Heart right ventricle (tissue), 16 donors: ENCODE measurements around the gene ROBO1. TPM values are rescaled to one million over a fixed set of nuclear protein-coding genes. Genes with fewer than 3 reads are reported as not detected.
A peak's percentile ranks its signal among the peaks of the same experiment; 100 is the strongest.

Experiments
- ATAC-seq, 8 donors: fragments of 200-7000 bp; cut with Tn5 transposase; one replicate each; pipeline ENCODE4 v1.9.1; 2020; ENCODE audit warnings: mild to moderate bottlenecking in 8 of 8, moderate library complexity in 8 of 8, moderate number of reproducible peaks in 1 of 8
- DNase-seq, 2 donors: peaks; one replicate each; pipeline ENCODE4 v3.0.0-alpha.2; 2020
- H3K27ac ChIP-seq, 10 donors: fragments of 200-600 bp; sonication (generic) in 2 of 10; one replicate each; pipeline versions ENCODE4 v1.5.0 to v1.8.0; 2020 to 2022; ENCODE audit warnings: mild to moderate bottlenecking in 3 of 10
- H3K27me3 ChIP-seq, 7 donors: fragments of 200-600 bp; one replicate each; pipeline ENCODE4 v1.8.0; 2021 to 2022; ENCODE audit warnings: mild to moderate bottlenecking in 2 of 7
- H3K36me3 ChIP-seq, 9 donors: fragments of 200-600 bp; sonication (generic) in 1 of 9; one replicate each; pipeline versions ENCODE4 v1.5.0 to v1.8.0; 2020 to 2022; ENCODE audit warnings: mild to moderate bottlenecking in 2 of 9
- H3K4me1 ChIP-seq, 9 donors: fragments of 200-600 bp; sonication (generic) in 1 of 9; one replicate each; pipeline versions ENCODE4 v1.5.0 to v1.8.0; 2020 to 2022; ENCODE audit warnings: mild to moderate bottlenecking in 4 of 9
- H3K4me3 ChIP-seq, 10 donors: fragments of 200-600 bp; sonication (generic) in 2 of 10; one replicate each; pipeline versions ENCODE4 v1.5.0 to v1.8.0; 2020 to 2022; ENCODE audit warnings: mild to moderate bottlenecking in 7 of 10, moderate library complexity in 2 of 10
- H3K9me3 ChIP-seq, 11 donors: fragments of 200-600 bp in 10 of 11; sonication (generic) in 2 of 11; one replicate each; pipeline versions ENCODE4 v1.5.0 to v1.8.0; 2013 to 2022; ENCODE audit warnings: mild to moderate bottlenecking in 2 of 11, control low read depth in 1 of 11, moderate library complexity in 1 of 11
- WGBS, 2 donors: extraction: QIAGEN DNeasy Blood & Tissue Kit; methylation state at CpG; one replicate each; pipeline ENCODE4 v1.1.7; 2013; ENCODE audit warnings: inconsistent platforms in 1 of 2; 5-methylcytosine and 5-hydroxymethylcytosine counted together
- intact Hi-C, 10 donors: fragments of 100-400 bp; cut with DNase I; formaldehyde crosslinking; loops; one replicate each; pipeline versions ENCODE4 v1.11.1 to v1.14.2; 2022
- polyA plus RNA-seq, 2 donors: library from polyadenylated mRNA; stranded (reverse); fragments of 200-250 nt; gene quantifications; one replicate each; pipeline ENCODE4 v1.2.3, GENCODE V29; 2013
- total RNA-seq, 10 donors: library from RNA; stranded (reverse); fragmentation: NEBNext Ultra II Directional in 3 of 10; extraction: Animal tissue kit (Norgen Biotek cat#: 25700) in 3 of 10; gene quantifications; one replicate each; pipeline versions ENCODE4 v1.2.1 to v1.2.4, GENCODE V29; 2021 to 2023
- TF ChIP-seq, protein P1 (sequence below), 9 donors: fragments of 200-600 bp; sonication (generic) in 2 of 9; IDR thresholded peaks; one replicate each; pipeline versions ENCODE4 v1.5.0 to v1.8.0; 2021 to 2022; ENCODE audit warnings: antibody characterized with exemption in 9 of 9, mild to moderate bottlenecking in 5 of 9, moderate library complexity in 1 of 9
- donor health status: Arrhythmogenic right ventricular cardiomyopathy.
- donor health status: ischemic (EF 13 %, LVEDD 7.1; RV severe dilation, severe dysfunction).
- donor health status: healthy with polysubstance abuse.
- donor health status: DM: no; HTN: yes; CAD: no.
- donor health status: DM: no; HTN: no; CAD: no.
- donor health status: ischemic (EF 25% LVEDD 6.9; RV normal size, moderate dysfunction).
- donor health status: ischemic (EF 25% LVEDD 5.7; RV mildly dilated, moderate dysfunction).
- donor health status: healthy.
- donor health status: DM: yes; HTN: yes; CAD: no.
- donor health status: Ischemic cardiomyopathy.
- donor health status: ischemic (EF 35%, LVEDD 5.7; RV mildly dilated, moderate dysfunction).
- donor health status: nonischemic (EF 11% LVEDD 7.7; RV severe dilation, severe dysfunction).
- donor health status: DM: yes; HTN: yes; CAD: no.
- donor health status: PGD.
- donor health status: ischemic (EF 29% LVEDD 5.4; RV normal size, mild dysfunction).
- donor health status: nonischemic (EF 23%, LVEDD 6.1; RV moderate dilation, normal function).

Gene ROBO1
- total and polyA plus RNA-seq, 12 donors, result 2.8 to 13.9 (median 5.6) TPM

DNA sequence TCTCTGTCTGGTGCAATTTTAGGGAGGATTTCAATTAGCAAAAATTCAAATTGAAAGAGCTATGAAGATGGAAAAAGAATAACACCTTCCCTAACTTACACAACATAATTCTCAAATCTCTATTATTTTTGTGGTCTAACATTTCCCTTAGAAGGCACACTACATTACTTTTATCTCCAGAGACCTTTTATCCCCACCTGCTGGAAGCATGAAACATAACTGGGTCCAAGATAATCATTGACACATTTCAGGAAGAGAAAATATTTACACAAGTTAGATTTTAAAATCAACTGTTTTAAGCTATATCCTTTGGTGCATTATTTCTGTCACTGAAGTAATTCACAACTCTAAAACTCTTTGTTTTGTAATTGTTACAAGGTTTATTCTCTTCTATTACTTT lies 779.5 kb downstream of the ROBO1 start:
- H3K27ac ChIP-seq, result no peak overlapping the region
- DNase-seq, result no peak
- peaks cover 0 to 28% (median 13%) of the 10 kb centered on the region in 11 donors for H3K9me3 ChIP-seq
- intact Hi-C loops, result no loop called here
- TF ChIP-seq, protein P1, sequence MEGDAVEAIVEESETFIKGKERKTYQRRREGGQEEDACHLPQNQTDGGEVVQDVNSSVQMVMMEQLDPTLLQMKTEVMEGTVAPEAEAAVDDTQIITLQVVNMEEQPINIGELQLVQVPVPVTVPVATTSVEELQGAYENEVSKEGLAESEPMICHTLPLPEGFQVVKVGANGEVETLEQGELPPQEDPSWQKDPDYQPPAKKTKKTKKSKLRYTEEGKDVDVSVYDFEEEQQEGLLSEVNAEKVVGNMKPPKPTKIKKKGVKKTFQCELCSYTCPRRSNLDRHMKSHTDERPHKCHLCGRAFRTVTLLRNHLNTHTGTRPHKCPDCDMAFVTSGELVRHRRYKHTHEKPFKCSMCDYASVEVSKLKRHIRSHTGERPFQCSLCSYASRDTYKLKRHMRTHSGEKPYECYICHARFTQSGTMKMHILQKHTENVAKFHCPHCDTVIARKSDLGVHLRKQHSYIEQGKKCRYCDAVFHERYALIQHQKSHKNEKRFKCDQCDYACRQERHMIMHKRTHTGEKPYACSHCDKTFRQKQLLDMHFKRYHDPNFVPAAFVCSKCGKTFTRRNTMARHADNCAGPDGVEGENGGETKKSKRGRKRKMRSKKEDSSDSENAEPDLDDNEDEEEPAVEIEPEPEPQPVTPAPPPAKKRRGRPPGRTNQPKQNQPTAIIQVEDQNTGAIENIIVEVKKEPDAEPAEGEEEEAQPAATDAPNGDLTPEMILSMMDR (IDR thresholded peaks at IDR 0.05), result peak in 2 of 9 donors; percentile 13 to 19
- H3K4me1 ChIP-seq, result peaks cover 0 to 2% (median 0%) of the 10 kb centered on the region in 9 donors
- no peaks in the 10 kb centered on the region for H3K36me3 ChIP-seq
- no peak overlapping the region for H3K4me3 ChIP-seq
- no peak for ATAC-seq
- no peaks in the 10 kb centered on the region for H3K27me3 ChIP-seq

DNA sequence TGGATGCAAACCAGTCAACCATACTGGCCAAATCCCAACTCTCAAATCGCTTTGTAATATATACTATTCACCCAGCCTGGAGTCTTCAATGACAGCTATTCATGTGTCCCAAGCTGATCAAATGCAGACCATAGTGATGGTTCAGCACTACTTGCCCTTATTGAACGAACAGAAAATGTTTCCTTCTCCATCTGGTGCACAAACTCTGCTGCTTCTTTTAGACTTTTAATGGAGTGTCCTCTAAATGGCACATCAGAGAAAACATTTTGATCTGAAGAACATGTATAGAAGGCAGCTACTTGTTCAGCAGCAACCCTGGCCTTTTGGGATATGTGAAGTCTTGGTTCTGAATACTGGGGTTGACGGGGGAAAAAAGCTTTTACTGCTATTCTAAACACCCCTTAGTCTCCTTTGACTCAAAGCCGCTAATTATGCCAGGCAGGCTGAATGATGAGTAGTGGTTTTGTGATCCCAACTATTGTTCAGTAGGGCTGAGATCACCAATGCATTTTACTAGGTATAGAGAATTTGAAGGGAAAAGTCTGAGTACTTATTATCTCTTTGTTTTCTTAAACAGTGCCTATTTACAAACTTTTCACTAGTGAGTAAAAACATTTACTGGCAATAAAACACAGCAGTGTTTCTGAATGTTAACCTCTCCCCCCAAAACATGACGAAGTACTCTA lies 781.2 kb downstream of the ROBO1 start:
- TF ChIP-seq, protein P1 (IDR thresholded peaks at IDR 0.05), result no peak
- intact Hi-C loops, result no loop called here
- peaks cover 0 to 2% (median 0%) of the 10 kb centered on the region in 9 donors for H3K4me1 ChIP-seq
- H3K27ac ChIP-seq, result no peak overlapping the region
- no peak for DNase-seq
- no peaks in the 10 kb centered on the region for H3K27me3 ChIP-seq
- WGBS, 2 donors, result 60 to 62% methylated on average over 5 of the region's 5 CpGs
- no peak for ATAC-seq
- no peaks in the 10 kb centered on the region for H3K36me3 ChIP-seq
- no peak overlapping the region for H3K4me3 ChIP-seq
- H3K9me3 ChIP-seq, result peaks cover 0 to 12% (median 8%) of the 10 kb centered on the region in 11 donors

DNA sequence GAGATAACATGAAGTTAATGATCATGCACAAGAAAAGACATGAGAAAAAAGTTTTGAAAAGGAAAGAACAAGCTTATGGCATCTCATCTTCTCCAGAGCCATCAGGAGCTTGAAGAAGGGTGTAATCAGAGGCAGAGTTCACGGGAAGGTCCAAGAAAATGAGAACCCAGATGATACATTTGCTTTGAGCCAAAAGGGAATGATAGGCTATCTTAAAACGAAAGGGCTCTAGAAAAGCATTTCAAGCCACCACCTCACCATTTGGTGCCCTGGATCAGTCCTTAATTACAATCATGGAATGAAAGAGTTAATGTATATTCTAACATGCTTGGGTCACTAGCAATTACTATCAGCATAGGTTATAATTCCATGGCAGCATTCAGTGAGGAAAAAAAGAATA lies 781.8 kb downstream of the ROBO1 start:
- DNase-seq (no peak), ATAC-seq (no peak)
- 66 to 68% methylated on average over 2 of the region's 2 CpGs for WGBS, 2 donors
- TF ChIP-seq, protein P1 (IDR thresholded peaks at IDR 0.05), result no peak
- Histone ChIP-seq H3K9me3 (peaks cover 0 to 6% (median 2%) of the 10 kb centered on the region in 11 donors), H3K4me1 (peaks cover 0 to 2% (median 0%) of the 10 kb centered on the region in 9 donors), H3K36me3 (no peaks in the 10 kb centered on the region), H3K27ac (no peak overlapping the region), H3K4me3 (no peak overlapping the region), H3K27me3 (no peaks in the 10 kb centered on the region)
- intact Hi-C loops, result no loop called here

DNA sequence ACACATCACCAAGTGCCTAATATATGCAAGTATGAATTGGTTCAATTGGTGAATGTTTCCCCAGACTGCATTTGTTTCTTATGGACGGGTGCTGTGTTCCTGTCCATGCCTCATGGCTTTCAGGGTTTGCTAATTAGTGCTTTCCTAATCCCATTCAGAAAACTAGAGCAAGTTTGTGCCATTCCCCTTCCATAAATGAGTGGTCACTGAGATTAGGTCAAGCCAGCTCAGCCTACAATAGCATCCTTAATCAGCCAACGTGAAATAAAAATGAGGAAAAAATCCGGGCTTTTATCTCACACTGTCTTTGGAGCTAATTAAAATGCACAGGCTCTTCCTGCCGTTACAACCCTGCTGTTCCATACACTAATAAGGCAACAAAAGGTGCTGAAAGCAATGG lies 788.8 kb downstream of the ROBO1 start:
- ATAC-seq (no peak), DNase-seq (no peak)
- TF ChIP-seq, protein P1 (IDR thresholded peaks at IDR 0.05), result no peak
- Histone ChIP-seq H3K4me3 (no peak overlapping the region), H3K36me3 (no peaks in the 10 kb centered on the region), H3K27me3 (no peaks in the 10 kb centered on the region), H3K9me3 (no peaks in the 10 kb centered on the region), H3K4me1 (peaks cover 0 to 4% (median 0%) of the 10 kb centered on the region in 9 donors), H3K27ac (no peak overlapping the region)
- intact Hi-C loops, result loop anchor here in 1 of 10 donors (10.0 kb wide), 1 partner anchor 134 kb away; no protein-coding TSS in a partner anchor
- 32 to 33% methylated on average over 4 of the region's 4 CpGs for WGBS, 2 donors
